H7 (cell line): ENCODE data around the gene MBD3L3. TPM values are rescaled to one million over a fixed set of nuclear protein-coding genes. Genes with fewer than 3 reads are reported as not detected.
"Not testable (repeated sequence)": the region's sequence is repeated elsewhere in the genome, so short reads cannot be mapped to it uniquely, and the experiment has no call there.

Experiments used
- DNase-seq: peaks from one replicate; pipeline ENCODE4 v3.0.0; 2012
- H3K27me3 ChIP-seq: 2 replicates; pipeline ENCODE4 v1.6.0; 2011; ENCODE audit warnings: mild to moderate bottlenecking, low read length; ENCODE audit not compliant: control insufficient read depth, insufficient read depth
- H3K36me3 ChIP-seq: replicated peaks from 2 replicates; pipeline ENCODE4 v1.5.1; 2011; ENCODE audit warnings: low read length; ENCODE audit not compliant: control insufficient read depth, insufficient read depth
- H3K4me3 ChIP-seq: 2 replicates; pipeline ENCODE4 v1.5.1; 2011; ENCODE audit warnings: low read depth, mild to moderate bottlenecking, control low read depth, low read length, moderate library complexity; ENCODE audit not compliant: insufficient read depth
- total RNA-seq: library from RNA; depleted of rRNA; stranded (reverse); fragments of >200 nt; shearing (Covaris generic); gene quantifications from 2 replicates; pipeline ENCODE4 v1.2.3, GENCODE V29; 2014; rRNA removed

MBD3L3 gene
- total RNA-seq = not detected in 2 replicates

GRCh38 chr19:7058576-7058975 lies at the start of gene MBD3L3:
Gene MBD3L3 (minus strand): TSS chr19:7058676. CDS start chr19:7058605, 71 bp downstream.
- not testable (repeated sequence) for H3K36me3 ChIP-seq, H3K27me3 ChIP-seq, DNase-seq, H3K4me3 ChIP-seq

- no peaks in the 10 kb centered on the region for H3K36me3 ChIP-seq
- no peak for DNase-seq
- no peak overlapping the region for H3K4me3 ChIP-seq
- no peaks in the 10 kb centered on the region for H3K27me3 ChIP-seq
These were observed 48.5 kb upstream of the MBD3L3 start for GRCh38 chr19:7106711-7107657.

DNA sequence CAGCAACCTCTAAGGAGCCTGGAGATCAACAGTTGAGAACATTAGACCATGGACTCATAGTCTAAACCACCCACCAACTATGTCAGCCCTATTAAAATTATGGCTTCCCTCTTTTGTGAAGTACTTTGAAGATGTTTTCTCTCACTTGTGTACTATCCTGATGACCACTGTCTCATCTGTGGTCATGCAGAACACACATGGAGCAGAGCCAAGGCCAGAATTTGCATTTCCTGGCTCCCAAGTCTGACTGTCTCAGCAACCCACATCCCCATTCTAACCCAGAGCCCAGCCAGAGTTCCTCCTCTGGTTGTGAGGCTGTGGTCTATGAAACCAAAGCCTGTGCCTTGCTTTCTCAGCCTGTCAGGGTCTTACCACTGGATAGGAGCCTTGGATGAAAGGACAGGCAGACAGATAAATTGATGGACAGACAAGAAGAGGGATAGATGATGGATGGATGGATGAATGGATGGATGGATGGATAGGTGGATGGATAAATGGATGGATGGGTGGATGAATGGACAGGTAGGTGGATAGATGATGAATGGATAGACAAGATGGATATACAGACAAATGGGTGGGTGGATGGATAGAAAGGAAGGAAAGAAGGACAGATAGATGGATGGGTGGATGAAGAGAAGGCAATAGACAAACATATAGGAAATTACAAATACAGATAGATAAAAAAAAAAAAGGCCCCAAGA lies 46.4 kb upstream of the MBD3L3 start:
- Histone ChIP-seq H3K4me3 (no peak overlapping the region), H3K27me3 (no peaks in the 10 kb centered on the region), H3K36me3 (no peaks in the 10 kb centered on the region)
- DNase-seq = no peak

GRCh38 chr19:7101498-7102253 lies 43.2 kb upstream of the MBD3L3 start:
- Histone ChIP-seq H3K27me3 (no peaks in the 10 kb centered on the region), H3K4me3 (no peak overlapping the region), H3K36me3 (no peaks in the 10 kb centered on the region)
- no peak for DNase-seq

DNA sequence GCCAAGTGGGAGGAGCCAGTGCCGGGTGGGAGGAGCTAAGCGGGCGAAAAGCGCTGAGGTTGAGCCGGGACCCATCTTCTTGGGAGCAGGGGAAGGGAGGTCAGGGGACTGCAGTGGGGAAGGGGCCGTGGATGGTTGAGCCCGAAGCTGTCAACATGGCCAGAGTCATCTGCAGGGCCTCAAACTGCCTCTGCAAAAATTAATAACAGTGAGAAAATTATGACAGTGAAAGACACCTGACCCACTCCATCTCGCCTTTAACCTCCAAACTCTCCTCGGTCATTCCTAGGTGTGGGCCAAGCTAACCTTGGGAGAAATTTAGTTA lies 41.1 kb upstream of the MBD3L3 start:
- Histone ChIP-seq H3K27me3 (no peaks in the 10 kb centered on the region), H3K4me3 (peak overlapping the region; percentile 61), H3K36me3 (no peaks in the 10 kb centered on the region)
- DNase-seq = no peak

DNA sequence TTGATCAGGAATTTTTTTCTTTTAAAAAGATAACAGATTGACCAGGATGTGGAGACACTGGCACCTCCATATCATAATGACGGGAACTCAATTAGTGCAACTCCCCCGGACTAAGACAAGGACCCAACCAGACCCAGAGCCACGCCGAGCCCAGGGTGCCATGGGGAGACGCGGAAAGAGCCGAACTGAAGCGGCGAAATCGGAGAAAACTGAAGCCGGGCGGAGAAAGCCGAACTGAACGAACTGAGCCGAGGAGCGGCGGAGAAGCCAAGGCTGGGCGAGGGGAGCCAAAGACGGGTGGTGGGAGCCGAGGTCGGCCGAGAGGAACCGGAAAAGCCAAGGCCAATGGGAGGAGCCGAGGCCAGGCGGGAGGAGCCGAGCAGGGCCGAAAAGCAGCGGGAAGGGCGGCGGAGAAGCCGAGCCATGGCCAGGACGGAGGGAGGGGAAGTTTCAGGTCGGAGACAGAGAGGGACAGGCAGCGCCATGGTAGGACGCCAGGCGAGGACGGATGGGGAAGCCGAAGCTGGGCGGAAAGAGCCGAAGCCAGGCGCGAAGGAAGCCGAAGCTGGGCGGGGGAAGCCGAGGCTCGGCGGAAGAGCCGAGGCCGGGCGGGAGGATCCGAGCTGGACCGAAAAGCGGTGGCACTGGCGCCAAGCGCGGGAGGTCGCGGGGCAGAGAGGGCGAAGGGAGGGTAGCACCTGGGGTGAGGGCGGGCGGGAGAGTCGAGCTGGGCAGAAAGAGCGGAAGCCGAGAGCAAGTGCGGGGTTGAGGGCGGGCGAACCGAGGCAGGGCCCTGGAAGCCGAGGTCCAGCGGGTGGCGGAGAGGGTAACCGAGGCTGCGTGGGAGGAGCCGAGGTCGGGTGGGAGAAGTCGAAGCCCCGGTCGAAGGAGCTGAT lies 40.5 kb upstream of the MBD3L3 start:
- no peaks in the 10 kb centered on the region for H3K27me3 ChIP-seq
- no peaks in the 10 kb centered on the region for H3K36me3 ChIP-seq
- H3K4me3 ChIP-seq = peak overlapping the region; percentile 61
- DNase-seq = peak; percentile 95

GRCh38 chr19:7098096-7098495 lies 39.6 kb upstream of the MBD3L3 start:
- no peak for DNase-seq
- peak overlapping the region; percentile 61 for H3K4me3 ChIP-seq
- no peaks in the 10 kb centered on the region for H3K27me3 ChIP-seq
- no peaks in the 10 kb centered on the region for H3K36me3 ChIP-seq

GRCh38 chr19:7088999-7089398 lies 30.5 kb upstream of the MBD3L3 start:
- no peak for DNase-seq

DNA sequence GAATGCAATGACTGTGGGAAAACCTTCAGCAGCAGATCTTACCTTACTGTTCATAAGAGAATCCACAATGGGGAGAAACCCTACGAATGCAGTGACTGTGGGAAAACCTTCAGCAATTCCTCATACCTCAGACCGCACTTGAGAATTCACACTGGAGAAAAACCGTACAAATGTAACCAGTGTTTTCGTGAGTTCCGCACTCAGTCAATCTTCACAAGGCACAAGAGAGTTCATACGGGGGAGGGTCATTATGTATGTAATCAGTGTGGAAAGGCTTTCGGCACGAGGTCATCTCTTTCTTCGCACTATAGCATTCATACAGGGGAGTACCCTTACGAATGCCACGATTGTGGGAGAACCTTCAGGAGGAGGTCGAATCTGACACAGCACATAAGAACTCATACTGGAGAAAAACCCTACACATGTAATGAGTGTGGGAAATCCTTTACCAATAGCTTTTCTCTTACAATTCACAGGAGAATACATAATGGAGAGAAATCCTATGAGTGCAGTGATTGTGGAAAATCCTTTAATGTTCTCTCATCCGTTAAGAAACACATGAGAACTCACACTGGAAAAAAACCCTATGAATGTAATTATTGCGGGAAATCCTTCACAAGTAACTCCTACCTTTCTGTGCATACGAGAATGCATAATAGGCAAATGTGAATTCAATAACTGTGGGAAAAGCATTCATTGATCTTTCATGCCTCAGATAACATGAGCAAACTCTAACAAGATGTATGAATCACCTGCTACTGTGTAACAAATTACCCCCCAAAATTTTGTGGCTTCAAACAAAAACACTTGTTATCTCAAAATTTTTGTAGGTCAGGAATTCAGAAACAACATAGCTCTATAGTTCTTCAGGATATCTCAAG lies 24.8 kb upstream of the MBD3L3 start:
- DNase-seq = no peak
- H3K4me3 ChIP-seq = no peak overlapping the region
- peaks cover 46% of the 10 kb centered on the region for H3K36me3 ChIP-seq
- H3K27me3 ChIP-seq = no peaks in the 10 kb centered on the region

More at GRCh38 chr19:7088999-7089398, 30.5 kb upstream of the MBD3L3 start:
- H3K27me3 ChIP-seq = no peaks in the 10 kb centered on the region
- H3K36me3 ChIP-seq = peaks cover 5% of the 10 kb centered on the region
- no peak overlapping the region for H3K4me3 ChIP-seq

GRCh38 chr19:7078008-7078407 lies 19.5 kb upstream of the MBD3L3 start:
- no peak for DNase-seq
- Histone ChIP-seq H3K36me3 (peaks cover 58% of the 10 kb centered on the region), H3K27me3 (no peaks in the 10 kb centered on the region), H3K4me3 (no peak overlapping the region)

DNA sequence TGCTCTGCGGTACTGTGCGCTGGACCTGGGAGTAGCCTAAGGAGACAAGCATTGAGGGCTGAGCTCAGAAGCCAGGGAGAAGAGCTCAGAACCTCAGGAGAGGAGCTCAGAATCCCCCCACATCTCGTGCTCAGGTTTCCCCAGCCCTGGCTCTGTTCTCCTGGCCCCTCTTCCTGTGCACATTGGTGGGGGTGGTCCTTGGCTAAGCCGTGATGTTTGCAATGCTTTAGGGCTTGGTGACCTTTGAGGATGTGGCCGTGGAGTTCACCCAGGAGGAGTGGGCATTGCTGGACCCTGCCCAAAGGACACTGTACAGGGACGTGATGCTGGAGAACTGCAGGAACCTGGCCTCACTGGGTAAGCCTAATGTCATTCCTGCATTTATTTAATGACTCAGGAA lies 17.7 kb upstream of the MBD3L3 start:
- no peak for DNase-seq
- Histone ChIP-seq H3K27me3 (no peaks in the 10 kb centered on the region), H3K36me3 (peaks cover 49% of the 10 kb centered on the region), H3K4me3 (no peak overlapping the region)

- H3K36me3 ChIP-seq = peaks cover 39% of the 10 kb centered on the region
- DNase-seq = no peak
- H3K27me3 ChIP-seq = no peaks in the 10 kb centered on the region
- H3K4me3 ChIP-seq = no peak overlapping the region
These were observed 16.3 kb upstream of the MBD3L3 start for GRCh38 chr19:7074705-7075282.

- DNase-seq = no peak
- H3K36me3 ChIP-seq = peaks cover 29% of the 10 kb centered on the region
- H3K27me3 ChIP-seq = no peaks in the 10 kb centered on the region
- H3K4me3 ChIP-seq = no peak overlapping the region
These were observed 14.1 kb upstream of the MBD3L3 start for GRCh38 chr19:7072541-7072940.
